Right lung (tissue), 5 donors: ENCODE data around the gene PNPLA7. TPM values are rescaled to one million over a fixed set of nuclear protein-coding genes. Genes with fewer than 3 reads are reported as not detected.
A peak's percentile ranks its signal among the peaks of the same experiment; 100 is the strongest.

Source experiments
- DNase-seq, 2 donors: peaks; one replicate each; pipeline ENCODE4 v3.0.0-alpha.2; 2013
- polyA plus RNA-seq, 5 donors: library from polyadenylated mRNA; unstranded; fragments of 120-200 nt; gene quantifications; one replicate each; pipeline versions ENCODE4 v1.2.1 to v1.2.3, GENCODE V29; 2013; ENCODE audit warnings: inconsistent platforms in 1 of 5, low replicate concordance in 1 of 5; ENCODE audit not compliant: insufficient read length in 5 of 5, insufficient read depth in 1 of 5

Gene PNPLA7
- polyA plus RNA-seq, 5 donors = 2.9 to 7.8 (median 5.2) TPM

DNA sequence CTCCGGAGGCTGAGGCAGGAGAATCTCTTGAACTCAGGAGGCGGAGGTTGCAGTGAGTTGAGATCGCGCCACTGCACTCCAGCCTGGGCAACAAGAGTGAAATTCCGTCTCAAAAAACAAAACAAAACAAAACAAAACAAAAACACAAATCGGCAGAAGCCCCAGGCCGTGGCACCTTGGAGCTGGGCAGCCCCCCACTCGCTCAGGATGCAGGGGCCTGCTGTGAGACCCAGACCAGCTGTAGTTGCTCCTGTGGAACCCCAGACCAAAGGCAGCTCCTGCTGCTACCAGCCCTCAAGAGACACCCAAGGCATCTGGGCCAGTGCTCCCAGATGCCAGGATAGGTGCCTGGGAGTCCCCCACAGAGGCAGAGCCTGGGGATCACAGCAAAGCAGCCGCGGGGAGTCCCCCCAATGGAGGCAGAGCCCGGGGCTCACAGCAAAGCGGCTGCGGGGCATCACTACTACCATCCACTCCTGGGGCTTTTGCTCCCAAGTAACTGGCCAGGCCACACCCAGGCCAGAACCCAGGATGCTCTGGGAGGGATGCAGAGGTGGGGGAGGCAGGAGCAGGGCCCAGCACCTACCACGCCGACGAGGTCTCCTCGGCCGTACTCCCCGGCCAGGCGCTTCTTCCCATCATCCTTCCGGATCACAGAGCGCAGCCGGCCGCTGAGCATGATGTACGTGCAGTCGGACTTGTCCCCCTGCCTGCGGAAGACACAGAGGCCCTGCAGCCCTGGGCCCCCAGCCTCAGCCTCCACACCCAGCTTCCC, 53.4 kb downstream of the PNPLA7 start:
- no peak for DNase-seq

- DNase-seq = no peak
Observed at GRCh38 chr9:137494550-137495351, 55.5 kb downstream of the PNPLA7 start.

DNA sequence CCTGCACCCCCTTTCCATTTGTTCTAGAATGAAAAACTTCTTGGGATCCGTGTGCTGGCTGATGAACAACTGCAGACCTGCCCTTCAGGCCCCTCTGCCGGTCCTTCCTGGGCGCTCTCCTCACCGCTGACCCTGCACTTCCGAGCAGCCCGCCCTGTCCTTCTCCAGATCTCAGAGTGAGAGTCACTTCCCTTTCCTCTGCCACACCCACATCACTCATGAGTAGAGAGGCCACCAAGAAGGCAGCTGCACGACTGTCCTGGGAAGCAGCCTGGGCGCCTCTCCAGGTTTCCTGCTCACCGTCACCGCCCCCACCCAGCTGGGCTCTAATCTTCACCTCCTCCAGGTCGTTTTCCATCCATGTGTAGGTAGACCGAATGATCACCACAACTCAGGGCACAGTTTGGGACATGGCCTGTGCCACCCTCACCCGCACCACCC, 56.1 kb downstream of the PNPLA7 start:
- no peak for DNase-seq

DNA sequence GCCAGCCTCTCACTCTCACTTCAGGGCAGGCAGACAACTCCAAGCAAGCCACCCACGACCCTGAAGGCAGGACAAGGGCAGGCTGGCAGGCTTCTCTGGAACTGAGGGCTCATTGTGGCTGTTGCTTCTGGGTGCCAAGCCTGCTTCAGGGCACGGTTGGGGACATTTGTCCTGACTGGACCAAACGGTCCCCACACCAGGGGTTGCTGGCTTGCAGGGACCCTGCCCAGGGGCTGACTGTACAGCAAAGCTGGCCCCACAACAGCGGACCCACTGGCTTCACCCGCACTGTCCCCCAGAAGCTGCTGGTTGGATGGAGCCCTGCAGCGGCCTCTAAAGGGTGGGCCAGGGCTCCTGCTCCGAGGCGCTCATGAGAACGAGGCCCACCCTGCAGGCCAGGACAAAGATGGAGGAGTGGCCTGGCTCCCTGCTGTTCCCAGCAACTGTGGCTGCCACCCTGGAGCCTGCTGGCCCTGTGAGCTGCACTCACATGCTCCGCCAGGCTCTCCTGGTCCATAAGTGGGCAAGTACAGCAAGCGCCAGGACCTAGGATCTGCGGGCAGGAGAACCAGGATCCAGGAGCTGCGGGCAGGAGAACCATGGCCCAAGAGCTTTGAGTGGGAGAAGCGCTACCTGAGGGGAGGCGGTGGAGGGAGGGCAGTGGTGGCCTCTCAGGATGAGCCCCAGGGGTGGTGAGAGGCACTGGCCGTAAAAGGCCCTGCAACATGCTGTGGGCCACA, 56.7 kb downstream of the PNPLA7 start:
- no peak for DNase-seq

DNA sequence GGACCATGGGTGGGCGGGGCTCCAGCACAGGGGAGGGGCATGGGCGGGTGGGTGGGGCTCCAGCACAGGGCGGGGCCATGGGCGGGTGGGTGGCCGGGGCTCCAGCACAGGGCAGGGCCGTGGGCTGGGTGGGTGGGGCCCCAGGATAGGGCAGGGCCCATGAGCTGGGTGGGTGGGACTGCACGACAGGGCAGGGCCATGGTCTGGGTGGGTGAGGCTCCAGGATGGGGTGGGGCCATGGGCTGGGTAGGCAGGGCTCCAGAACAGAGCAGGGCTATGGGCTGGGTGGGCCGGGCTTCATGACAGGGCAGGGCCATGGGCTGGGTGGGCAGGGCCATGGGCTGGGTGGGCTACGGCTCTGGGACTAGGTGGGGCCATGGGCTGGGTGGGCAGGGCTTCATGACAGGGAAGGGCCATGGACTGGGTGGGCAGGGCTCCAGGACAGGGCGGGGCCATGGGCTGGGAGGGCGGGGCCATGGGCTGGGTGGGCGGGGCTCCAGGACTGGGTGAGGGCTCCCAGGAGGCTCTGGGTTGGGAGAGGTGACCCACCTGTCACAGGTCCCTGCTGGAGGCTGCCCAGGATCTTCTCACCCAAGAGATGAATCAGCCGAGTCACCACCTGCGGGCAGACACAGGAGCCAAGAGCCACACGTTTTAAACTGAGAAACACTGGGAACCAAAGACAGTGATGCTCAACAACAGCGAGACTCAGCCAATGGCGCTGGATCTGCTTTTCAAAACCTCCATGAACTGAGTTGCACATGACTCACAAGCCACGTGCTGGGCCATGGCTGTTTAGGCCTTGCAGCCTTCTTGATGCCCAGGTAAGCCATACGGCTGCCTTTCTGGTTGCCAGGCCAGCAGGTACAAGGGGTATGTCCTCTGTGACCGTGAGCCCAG, 57.5 kb downstream of the PNPLA7 start:
- no peak for DNase-seq

DNA sequence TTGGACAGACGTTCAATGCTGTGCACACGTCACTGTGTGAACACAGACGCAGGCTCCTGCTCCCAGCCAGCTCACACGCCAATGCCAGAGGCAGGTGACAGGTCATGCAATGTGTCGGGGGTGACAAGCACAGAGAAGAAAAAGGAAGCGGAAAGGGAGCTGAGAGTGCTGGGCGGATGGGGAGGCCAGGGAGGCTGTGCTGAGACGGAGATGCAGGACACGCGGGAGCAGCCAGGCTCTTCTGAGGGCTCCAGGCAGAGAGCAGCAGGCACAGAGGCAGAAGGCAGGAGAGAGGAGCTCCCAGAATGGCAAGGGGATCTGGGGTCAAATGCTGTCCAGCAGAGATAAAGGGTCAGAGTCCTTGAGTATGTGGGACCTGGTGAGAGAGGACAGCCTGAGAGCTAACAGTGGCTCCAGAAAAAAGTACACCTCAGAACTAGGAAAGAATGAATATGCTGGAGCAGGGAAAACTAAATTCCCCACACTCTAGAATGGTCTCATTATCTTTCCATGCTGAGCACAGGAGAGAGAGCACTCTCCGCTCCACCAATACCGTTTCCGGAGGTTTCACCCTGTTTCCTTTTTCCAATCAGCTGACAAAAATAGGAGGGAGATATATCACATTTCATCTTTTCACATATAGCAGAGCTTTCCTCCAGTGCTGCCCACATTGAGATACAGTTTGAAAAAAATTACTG, 58.3 kb downstream of the PNPLA7 start:
- no peak for DNase-seq

DNA sequence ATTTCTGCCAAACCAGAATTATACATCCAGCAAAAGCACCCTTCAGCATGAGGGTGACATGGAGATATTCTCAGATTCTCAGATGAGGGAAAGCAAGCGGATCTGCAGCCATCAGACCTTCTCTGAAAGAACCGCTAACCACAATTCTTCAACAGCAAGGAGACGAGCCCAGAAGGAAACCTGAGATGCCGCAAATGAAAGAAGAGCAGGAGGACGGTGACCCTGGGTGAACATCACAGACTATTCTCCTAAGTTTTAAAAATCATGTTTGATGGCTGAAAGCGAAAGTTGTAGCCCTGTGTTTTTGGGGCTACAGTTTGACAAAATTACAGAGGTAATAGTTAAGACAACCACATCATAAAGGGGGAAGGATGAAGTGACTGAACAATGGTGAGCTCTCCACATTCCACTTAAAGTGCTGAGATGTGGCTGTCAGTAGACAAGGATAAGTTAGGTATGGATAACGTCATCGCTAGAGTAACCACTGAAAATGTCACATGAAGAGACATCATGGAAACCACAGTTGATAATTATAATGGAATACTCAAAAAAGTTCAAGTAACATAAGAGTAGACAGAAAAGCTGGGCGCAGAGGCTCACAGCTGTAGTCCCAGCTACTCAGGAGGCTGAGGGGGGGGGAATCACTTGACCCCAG, 59.5 kb downstream of the PNPLA7 start:
- DNase-seq = no peak

DNA sequence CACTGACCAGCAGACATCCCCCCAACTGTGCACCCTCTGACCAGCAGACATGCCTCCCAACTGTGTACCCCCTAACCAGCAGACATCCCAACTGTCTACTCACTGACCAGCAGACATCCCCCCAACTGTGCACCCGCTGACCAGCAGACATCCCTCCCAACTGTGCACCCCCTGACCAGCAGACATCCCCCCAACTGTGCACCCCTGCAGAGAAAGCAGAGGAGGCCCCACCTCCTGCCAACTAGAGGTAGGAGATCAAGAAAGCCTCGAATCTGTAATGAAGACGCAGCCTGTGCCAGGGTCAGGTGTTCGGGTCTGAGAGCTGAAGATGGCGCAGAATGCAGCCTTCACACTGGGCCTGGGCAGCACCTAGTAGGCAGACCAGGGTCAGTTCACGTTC, 61.3 kb downstream of the PNPLA7 start:
- no peak for DNase-seq

DNA sequence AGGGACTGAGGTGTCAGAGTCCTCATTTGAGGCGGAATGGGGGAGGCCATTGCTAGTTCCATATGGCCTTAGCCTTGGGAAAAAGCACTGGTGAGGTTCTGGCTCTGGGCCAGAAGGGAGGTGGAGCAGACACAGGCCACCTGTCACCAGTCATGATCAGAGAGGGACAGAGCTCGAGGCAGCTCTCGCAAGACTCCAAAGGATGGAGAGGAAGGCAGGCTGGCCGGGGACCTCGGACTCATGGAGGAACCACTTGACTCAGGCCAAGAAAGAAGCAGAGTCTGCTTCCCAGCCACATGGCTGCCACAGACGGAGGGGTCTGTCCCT, 61.9 kb downstream of the PNPLA7 start:
- peak; percentile 64 to 67 for DNase-seq

DNA sequence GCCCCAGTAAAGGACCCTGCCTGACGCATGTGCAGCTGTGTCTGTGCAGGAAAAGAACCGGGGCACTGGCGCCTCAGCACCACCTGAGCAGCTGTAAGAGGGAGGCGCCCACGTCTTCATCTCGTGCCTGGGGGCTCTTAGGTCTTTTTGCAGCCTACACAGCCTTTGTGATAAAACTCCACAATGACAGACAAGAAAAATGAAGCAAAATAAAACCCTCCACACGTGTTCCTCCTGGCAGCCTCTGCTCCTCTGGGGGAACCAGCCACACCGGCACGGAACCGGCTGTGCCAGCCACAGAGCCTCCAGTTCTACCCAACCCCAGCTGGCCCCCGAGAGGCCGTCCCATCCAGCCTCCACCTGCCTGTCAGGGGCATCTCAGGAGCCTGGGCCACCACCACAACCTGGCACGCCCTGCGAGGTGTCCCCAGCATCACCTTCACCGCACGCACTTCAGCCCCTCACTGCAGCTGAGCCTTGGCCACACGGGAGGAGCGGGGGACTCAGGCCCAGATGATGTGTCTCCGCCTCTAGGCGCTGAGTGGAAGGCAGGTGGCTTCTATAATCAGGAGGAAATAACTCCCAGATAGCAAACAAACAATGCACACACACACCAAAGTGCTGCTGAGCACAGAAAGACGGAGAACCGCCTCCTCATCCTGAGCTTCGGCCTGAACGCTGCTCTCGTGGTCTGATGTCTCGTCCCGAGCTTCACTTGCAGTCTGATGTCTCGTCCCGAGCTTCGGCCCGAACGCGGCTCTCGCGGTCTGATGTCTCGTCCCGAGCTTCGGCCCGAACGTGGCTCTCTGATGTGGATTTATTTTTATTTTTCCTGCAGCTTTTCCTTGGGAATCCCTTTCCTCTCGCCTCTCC, 62.5 kb downstream of the PNPLA7 start:
- DNase-seq = no peak

- DNase-seq = no peak
Observed at GRCh38 chr9:137486545-137487453, 63.4 kb downstream of the PNPLA7 start.

- DNase-seq = no peak
Observed at GRCh38 chr9:137486141-137486490, 64.1 kb downstream of the PNPLA7 start.

DNA sequence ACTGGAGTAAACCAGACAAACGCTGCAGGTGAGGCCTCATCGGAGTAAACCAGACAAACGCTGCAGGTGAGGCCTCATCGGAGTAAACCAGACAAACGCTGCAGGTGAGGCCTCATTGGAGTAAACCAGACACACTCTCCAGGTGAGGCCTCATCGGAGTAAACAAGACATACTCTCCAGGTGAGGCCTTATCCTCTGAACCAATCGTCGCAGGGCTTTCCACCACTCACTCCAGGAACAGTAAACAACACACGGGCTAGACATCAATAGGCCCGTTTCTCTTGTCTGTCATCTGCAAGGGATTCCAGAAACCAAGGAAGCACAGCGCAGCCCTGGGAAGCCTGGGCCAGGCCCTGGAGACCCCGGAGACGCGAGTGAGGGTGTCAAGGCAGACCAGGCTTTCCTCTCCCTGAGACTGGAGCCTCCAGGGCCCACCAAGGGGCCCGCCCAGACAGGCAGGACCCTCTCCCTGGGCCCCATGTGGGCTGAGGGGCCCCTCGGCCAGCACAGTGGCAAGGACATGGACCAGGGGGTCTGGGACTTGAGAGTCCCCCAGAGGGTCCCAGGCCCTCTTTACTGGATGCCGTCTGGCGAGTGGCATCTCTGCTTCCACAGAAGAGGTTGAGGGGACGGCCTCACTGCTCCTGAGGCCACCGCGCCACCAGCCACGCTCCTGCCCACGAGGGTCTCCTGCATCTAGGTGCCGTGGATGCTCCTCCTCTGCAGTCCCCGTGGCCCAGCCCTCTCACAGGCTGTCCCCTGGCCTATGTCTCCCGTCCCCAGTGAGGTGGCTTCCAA, 64.7 kb downstream of the PNPLA7 start:
- no peak for DNase-seq

GRCh38 chr9:137484551-137485315, 65.5 kb downstream of the PNPLA7 start:
- DNase-seq = no peak

DNA sequence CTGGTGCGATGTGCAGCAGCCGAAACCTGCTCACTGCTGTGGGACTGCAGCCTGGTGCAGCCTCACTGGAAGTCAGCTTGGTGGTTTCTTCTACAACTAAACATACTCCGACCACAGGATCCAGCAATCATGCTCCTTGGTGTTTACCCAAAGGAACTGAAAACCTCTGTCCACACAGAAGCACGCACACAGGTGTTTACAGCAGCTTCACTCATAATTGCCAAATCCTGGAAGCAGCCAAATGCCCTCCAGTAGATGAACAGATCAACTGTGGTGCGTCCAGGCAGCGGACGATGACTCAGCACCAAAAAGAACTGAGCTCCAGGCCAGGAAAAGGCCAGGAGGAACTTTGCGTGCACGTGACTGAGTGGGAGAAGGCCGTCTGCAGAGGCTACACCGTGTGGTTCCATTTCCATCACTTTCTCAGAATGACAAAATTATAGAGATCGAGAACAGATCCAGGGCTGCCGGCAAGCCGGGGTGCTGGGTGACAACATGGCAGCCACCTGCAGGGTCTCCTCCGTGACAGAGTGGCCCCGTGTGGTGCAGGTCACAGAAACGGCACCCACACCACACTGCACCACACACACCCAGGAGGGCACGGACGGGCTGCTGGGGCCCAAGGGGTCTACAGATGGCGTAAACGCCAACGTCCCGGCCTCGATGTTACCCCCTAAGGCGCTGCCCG, 68.0 kb downstream of the PNPLA7 start:
- no peak for DNase-seq
